ENCODE data around the gene XYLT1.

The XYLT1 gene

DNA sequence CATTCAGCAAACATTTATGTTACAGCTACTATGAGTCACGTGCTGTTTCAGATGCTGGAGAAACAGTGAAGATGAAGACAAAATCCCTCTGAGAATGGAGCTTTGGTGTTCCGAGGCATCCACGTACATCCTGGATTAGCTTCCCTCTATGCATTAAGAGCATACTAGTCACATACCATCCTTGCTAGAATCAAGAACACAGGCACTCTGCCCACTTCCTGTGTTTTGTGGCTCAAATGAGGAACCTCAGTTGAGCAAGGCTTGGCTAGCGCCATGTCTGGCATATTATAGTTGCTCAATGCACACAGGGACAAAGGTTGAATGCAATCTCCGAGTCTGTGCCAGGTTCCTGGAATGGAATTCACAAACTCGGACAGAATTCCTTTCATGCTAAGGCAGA, 297.5 kb downstream of the XYLT1 start:
- TF ChIP-seq, protein P1, sequence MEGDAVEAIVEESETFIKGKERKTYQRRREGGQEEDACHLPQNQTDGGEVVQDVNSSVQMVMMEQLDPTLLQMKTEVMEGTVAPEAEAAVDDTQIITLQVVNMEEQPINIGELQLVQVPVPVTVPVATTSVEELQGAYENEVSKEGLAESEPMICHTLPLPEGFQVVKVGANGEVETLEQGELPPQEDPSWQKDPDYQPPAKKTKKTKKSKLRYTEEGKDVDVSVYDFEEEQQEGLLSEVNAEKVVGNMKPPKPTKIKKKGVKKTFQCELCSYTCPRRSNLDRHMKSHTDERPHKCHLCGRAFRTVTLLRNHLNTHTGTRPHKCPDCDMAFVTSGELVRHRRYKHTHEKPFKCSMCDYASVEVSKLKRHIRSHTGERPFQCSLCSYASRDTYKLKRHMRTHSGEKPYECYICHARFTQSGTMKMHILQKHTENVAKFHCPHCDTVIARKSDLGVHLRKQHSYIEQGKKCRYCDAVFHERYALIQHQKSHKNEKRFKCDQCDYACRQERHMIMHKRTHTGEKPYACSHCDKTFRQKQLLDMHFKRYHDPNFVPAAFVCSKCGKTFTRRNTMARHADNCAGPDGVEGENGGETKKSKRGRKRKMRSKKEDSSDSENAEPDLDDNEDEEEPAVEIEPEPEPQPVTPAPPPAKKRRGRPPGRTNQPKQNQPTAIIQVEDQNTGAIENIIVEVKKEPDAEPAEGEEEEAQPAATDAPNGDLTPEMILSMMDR (IDR thresholded peaks at IDR 0.05), result no peak

DNA sequence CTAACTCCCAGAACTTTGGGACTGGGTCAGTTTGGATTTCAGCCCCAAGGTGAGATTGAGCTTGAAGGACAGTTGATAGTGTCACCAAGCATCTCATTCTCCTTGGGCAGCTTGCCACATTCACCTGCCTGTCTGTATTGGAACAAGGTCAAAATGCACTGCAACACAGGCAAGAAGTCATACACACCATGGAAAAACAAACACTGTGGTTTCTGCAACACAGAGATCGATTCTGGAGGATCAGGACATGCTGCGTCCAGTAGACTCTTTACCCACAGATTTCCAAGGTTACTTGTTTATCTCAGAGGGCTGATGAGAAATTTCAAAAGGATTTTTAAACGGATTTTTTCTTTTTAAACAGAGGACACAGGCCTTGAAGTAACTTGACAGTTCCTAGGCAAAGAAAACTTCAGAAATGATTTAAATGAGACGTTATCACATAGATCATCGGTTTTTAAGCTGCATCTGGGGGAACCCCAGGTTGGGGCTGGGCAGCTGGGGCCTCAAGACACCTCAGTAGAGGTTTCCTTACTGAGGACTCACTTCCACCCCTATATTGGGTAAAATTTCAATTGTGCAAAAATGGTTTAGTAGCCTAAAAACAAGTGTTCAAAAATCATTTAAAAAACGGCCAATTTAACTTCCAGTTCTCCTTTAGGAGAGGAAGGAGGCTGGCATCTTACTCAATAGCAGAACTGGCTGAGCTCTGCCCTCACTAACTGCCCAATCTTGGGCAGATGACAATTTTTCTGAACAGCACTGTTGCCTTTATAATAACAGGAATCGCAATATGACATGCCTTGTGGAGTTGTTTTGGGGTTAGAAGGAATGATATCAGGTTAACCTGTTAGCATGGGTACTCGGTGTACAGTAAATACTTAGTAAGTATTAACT, 299.3 kb downstream of the XYLT1 start:
- TF ChIP-seq, protein P1 (IDR thresholded peaks at IDR 0.05), result no peak

DNA sequence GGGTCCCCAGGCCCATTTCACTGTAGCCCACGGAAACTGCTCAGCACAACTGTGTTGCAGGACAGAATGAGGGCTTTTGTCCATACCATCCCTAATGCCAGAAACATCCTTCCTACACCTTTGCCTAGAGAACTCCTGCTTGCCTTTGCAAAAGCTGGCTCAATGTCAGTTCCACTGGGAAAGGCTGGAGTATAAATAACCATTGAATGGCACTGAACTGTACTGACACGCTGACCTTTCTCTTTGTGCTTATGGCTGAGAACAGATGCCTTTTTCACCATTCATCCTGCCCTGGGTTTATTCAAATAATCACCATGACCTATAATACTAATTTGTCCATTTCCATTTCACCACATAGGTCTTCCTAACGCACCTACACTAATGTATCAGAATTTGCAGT, 300.3 kb downstream of the XYLT1 start:
- TF ChIP-seq, protein P1 (IDR thresholded peaks at IDR 0.05), result no peak

DNA sequence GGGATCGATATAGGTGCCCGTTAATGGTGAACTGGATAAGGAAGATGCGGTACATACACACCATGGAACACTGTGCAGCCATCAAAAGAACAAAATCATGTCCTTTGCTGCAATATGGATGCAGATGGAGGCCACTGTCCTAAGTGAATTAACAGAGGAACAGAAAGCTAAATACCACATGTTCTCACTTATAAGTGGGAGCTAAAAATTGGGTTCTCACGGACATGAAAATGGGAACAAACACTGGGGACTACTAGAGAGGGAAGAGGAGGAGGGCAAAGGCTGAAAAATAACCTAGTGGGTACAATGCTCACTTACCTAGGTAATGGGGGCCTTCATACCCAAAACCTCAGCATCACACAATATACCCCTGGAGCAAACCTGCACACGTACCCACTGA, 302.6 kb downstream of the XYLT1 start:
- TF ChIP-seq, protein P1 (IDR thresholded peaks at IDR 0.05), result no peak

DNA sequence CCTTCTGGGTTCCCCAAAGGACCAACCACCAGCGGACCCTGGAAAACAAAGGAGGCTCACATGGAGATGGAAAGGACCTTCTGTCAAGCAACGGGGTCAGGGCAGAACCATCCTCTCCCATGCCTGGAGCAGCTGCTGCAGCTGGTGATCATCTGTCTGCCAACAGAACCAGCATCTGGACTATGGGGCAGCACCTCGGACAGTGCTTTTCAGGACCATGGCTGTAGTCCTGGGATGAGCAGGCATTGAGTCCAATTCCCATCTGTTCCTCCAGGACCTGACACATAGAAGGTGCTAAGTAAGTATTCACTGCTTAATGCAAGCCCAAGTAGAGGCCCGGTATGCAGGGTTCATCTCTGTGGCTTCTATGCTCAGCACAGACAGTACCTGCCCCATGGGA, 304.7 kb downstream of the XYLT1 start:
- TF ChIP-seq, protein P1 (IDR thresholded peaks at IDR 0.05), result no peak

DNA sequence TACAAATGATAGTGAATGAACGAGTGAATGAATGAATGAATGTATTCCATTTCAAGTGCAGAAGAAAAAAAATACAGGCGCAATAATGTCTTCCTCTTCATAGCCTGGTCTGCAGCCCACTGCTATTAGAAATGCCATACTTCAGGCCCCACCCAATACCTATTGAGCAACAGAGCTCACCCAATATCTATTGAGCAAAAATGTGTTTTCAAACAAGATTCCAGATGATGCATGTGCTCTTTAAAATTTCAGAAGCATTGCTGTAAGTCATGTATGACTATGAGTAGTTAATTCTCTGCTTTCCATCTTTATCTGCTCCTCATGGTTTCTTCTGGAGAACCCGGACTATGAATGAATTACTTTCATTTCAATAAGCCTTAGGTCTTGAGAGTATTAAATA, 308.2 kb downstream of the XYLT1 start:
- TF ChIP-seq, protein P1 (IDR thresholded peaks at IDR 0.05), result no peak

DNA sequence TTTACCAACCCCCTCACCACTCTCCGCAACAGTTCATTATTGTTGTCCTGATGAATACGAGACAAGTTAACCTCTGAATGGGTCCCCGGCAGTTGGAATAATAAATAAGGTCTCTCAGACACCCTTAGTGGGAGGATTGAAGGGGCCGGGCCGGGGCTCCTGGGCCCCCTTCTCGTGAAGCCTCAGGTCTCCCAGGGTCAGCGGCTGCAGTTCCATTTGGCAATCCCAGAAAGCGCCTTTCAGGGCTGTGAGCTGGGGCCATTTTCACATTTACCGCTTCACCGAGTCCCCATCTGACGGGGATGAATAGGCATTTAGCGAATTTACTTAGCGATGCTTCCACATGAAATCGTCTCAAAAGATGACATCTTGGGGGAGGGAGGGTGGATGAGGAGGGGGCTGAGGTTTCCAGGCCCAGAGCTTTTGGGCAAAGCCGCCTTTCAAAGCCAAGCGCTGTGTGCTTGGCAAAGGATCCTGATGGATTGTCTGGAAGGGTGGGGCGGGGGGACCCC, 309.8 kb downstream of the XYLT1 start:
- TF ChIP-seq, protein P1 (IDR thresholded peaks at IDR 0.05), result no peak
